ENCODE results near the gene RNF215. TPM values are rescaled to one million over a fixed set of nuclear protein-coding genes. Genes with fewer than 3 reads are reported as not detected.

RNF215 gene
- total RNA-seq, 1 donor from 2014 or later = 4.3 TPM

GRCh38 chr22:30399718-30400117 lies 12.5 kb upstream of the RNF215 start:
- DNase-seq = no peak
- intact Hi-C loops (cut with DNase I) = no loop called here
- ATAC-seq (ENCODE audit: poor library complexity) = no peak

GRCh38 chr22:30398685-30399680 lies 11.8 kb upstream of the RNF215 start:
- intact Hi-C loops (cut with DNase I) = no loop called here
- ATAC-seq (ENCODE audit: poor library complexity) = no peak

GRCh38 chr22:30397656-30398635 lies 10.7 kb upstream of the RNF215 start:
- DNase-seq = no peak
- peak; percentile 22 for ATAC-seq (ENCODE audit: poor library complexity)
- intact Hi-C loops (cut with DNase I) = no loop called here

More at GRCh38 chr22:30398685-30399680, 11.8 kb upstream of the RNF215 start:
- DNase-seq = no peak

GRCh38 chr22:30396871-30397655 lies 9.9 kb upstream of the RNF215 start, which contains the start of gene SEC14L2:
TSS of gene SEC14L2 (plus strand) at chr22:30397018. CDS start at chr22:30397117, 99 bp downstream.
- intact Hi-C loops (cut with DNase I) = no loop called here
- peak; percentile 82 for ATAC-seq (ENCODE audit: poor library complexity)

GRCh38 chr22:30393885-30394284 lies 6.7 kb upstream of the RNF215 start:
- no peak for ATAC-seq (ENCODE audit: poor library complexity)
- intact Hi-C loops (cut with DNase I) = no loop called here
- no peak for DNase-seq

More at GRCh38 chr22:30396871-30397655, 9.9 kb upstream of the RNF215 start, which contains the start of gene SEC14L2:
- peak; percentile 82 for DNase-seq

- no peak for DNase-seq
- intact Hi-C loops (cut with DNase I) = no loop called here
- no peak for ATAC-seq (ENCODE audit: poor library complexity)
Measured at GRCh38 chr22:30393322-30393680, 6.1 kb upstream of the RNF215 start.

- ATAC-seq (ENCODE audit: poor library complexity) (no peak), DNase-seq (no peak)
- intact Hi-C loops (cut with DNase I) = no loop called here
Measured at GRCh38 chr22:30392661-30393321, 5.6 kb upstream of the RNF215 start.

- peak; percentile 79 for DNase-seq
- intact Hi-C loops (cut with DNase I) = loop anchor here (2.0 kb wide), 1 partner anchor 96 kb away; no protein-coding TSS in a partner anchor
Measured at GRCh38 chr22:30390974-30391691, 3.9 kb upstream of the RNF215 start.

GRCh38 chr22:30386608-30386959 lies 627 bp downstream of the RNF215 start:
- ATAC-seq (ENCODE audit: poor library complexity) (no peak), DNase-seq (no peak)
- intact Hi-C loops (cut with DNase I) = loop anchor here (5.0 kb wide), 2 partner anchors 124 to 279 kb away; no protein-coding TSS in a partner anchor

More at GRCh38 chr22:30390974-30391691, 3.9 kb upstream of the RNF215 start:
- ATAC-seq (ENCODE audit: poor library complexity) = peak; percentile 29

GRCh38 chr22:30385942-30386341 lies 1.3 kb downstream of the RNF215 start:
- intact Hi-C loops (cut with DNase I) = loop anchor here (5.0 kb wide), 2 partner anchors 124 to 279 kb away; no protein-coding TSS in a partner anchor
- DNase-seq (no peak), ATAC-seq (ENCODE audit: poor library complexity) (no peak)

GRCh38 chr22:30383061-30383460 lies 4.2 kb downstream of the RNF215 start:
- ATAC-seq (ENCODE audit: poor library complexity) (no peak), DNase-seq (no peak)
- intact Hi-C loops (cut with DNase I) = no loop called here

- intact Hi-C loops (cut with DNase I) = no loop called here
- ATAC-seq (ENCODE audit: poor library complexity) = peak; percentile 43
- no peak for DNase-seq
Measured at GRCh38 chr22:30382340-30382739, 4.9 kb downstream of the RNF215 start.

GRCh38 chr22:30381264-30381663 lies 5.9 kb downstream of the RNF215 start:
- intact Hi-C loops (cut with DNase I) = no loop called here
- DNase-seq (no peak), ATAC-seq (ENCODE audit: poor library complexity) (no peak)

- no peak for DNase-seq
- intact Hi-C loops (cut with DNase I) = no loop called here
- ATAC-seq (ENCODE audit: poor library complexity) = no peak
Measured at GRCh38 chr22:30380011-30380410, 7.2 kb downstream of the RNF215 start.

- no peak for ATAC-seq (ENCODE audit: poor library complexity)
- intact Hi-C loops (cut with DNase I) = no loop called here
- DNase-seq = no peak
Measured at GRCh38 chr22:30375312-30375849, 11.8 kb downstream of the RNF215 start.
